Measurements from ENCODE around the gene PPDPF. TPM values are rescaled to one million over a fixed set of nuclear protein-coding genes. Genes with fewer than 3 reads are reported as not detected.

PPDPF gene
- polyA plus RNA-seq, 1 donor (not counting 4 experiments of a cell fraction or from before 2014, with no cell fraction given), result 8.8 TPM

DNA sequence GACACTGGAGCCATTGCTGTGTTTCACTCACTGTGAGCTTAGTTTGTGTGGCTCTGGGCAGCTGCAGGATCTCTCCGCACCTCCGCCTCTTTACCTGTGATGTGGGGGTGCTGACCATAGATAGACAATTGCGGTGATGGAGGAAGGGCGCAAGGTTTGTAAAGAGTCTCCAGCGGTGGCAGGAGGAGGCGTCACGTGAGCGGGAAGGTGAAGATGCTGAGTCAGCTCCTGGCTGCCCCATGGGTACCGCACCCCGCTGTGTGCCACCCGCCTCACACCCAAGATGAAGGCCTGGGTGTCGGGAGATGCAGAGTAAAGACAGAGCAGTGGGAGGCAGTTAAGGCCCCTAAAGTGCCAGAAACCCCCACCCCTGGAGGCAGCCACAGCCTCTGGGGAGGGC, 39.1 kb upstream of the PPDPF start:
- Histone ChIP-seq H3K9me3 (ENCODE audit: control insufficient read depth, low read depth, low read length) (no peaks in the 10 kb centered on the region), H3K4me2 (ENCODE audit: control insufficient read depth, extremely low read depth, insufficient read depth, low read depth, low read length) (no peak overlapping the region), H3K4me1 (ENCODE audit: control insufficient read depth, extremely low read depth, insufficient read depth, low read length) (no peaks in the 10 kb centered on the region), H3K27ac (ENCODE audit: control insufficient read depth, insufficient read depth, low read length) (no peak overlapping the region), H3K36me3 (ENCODE audit: control insufficient read depth in 2 of 2, extremely low read depth in 1 of 2, insufficient read depth in 2 of 2, low read length in 2 of 2) (no peaks in the 10 kb centered on the region), H4K20me1 (ENCODE audit: control insufficient read depth, extremely low read depth, insufficient read depth, low read length) (peaks cover 5% of the 10 kb centered on the region), H2AFZ (ENCODE audit: control insufficient read depth, low read length) (no peak overlapping the region), H3K79me2 (ENCODE audit: control insufficient read depth, insufficient read depth, low read length) (no peaks in the 10 kb centered on the region), H3K27me3 (ENCODE audit: control insufficient read depth, extremely low read depth, insufficient read depth, low read length) (peaks cover 59% of the 10 kb centered on the region), H3K9me1 (ENCODE audit: control insufficient read depth, extremely low read depth, insufficient read depth, low read length) (no peaks in the 10 kb centered on the region), H3K9ac (ENCODE audit: control insufficient read depth, extremely low read depth, insufficient read depth, low read length) (no peak overlapping the region), H3K4me3 (ENCODE audit: control insufficient read depth in 2 of 3, extremely low read depth in 1 of 3, insufficient read depth in 2 of 3, low read depth in 1 of 3, low read length in 3 of 3) (no peak overlapping the region)
- dilution Hi-C loops (cut with MboI; ENCODE audit: extremely low pct_ligation_motif_present, low sequenced_read_pairs), result no loop called here
- TF ChIP-seq EZH2 (IDR thresholded peaks at IDR 0.05; ENCODE audit: low read length), result no peak
- TF ChIP-seq, protein P1, sequence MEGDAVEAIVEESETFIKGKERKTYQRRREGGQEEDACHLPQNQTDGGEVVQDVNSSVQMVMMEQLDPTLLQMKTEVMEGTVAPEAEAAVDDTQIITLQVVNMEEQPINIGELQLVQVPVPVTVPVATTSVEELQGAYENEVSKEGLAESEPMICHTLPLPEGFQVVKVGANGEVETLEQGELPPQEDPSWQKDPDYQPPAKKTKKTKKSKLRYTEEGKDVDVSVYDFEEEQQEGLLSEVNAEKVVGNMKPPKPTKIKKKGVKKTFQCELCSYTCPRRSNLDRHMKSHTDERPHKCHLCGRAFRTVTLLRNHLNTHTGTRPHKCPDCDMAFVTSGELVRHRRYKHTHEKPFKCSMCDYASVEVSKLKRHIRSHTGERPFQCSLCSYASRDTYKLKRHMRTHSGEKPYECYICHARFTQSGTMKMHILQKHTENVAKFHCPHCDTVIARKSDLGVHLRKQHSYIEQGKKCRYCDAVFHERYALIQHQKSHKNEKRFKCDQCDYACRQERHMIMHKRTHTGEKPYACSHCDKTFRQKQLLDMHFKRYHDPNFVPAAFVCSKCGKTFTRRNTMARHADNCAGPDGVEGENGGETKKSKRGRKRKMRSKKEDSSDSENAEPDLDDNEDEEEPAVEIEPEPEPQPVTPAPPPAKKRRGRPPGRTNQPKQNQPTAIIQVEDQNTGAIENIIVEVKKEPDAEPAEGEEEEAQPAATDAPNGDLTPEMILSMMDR (optimal IDR thresholded peaks at IDR 0.05 in 1 of 3, IDR thresholded peaks at IDR 0.05 in 1 of 3, conservative IDR thresholded peaks at IDR 0.05 in 1 of 3; ENCODE audit: extremely low read depth in 1 of 3, insufficient read depth in 2 of 3, low read length in 3 of 3), result no peak
- no peak for FAIRE-seq
- no peak for DNase-seq (ENCODE audit: low read depth, low spot score)

DNA sequence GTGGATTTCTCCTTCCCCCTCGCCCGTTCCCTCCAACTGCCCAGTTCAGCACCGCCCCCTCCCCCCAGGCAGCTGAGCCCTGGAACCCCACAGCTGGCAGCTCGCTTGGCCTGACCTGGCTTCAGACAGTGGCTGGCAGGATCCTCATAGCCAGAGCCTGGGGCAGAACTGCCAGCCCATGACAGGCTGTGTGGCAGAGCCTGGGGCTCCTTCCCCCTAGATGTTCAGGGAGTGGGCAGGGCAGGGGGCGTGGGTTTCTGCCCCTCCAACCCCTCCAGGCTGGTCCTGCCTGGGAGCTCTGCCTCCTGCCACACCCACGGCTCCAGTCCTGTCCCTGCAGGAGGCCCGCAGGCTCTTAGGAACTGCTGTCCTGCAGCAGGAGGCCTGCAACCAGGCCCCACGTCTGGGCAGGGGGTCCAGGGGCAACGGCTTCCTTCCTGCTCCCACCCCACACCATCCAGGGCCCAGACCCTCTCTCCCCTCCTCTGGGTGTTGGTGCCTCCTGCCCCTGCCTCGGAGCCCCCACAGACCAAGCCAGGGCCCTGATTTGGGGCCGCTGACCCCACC, 38.5 kb upstream of the PPDPF start:
- dilution Hi-C loops (cut with MboI; ENCODE audit: extremely low pct_ligation_motif_present, low sequenced_read_pairs), result no loop called here
- Histone ChIP-seq H3K27ac (ENCODE audit: control insufficient read depth, insufficient read depth, low read length) (no peak overlapping the region), H3K9me3 (ENCODE audit: control insufficient read depth, low read depth, low read length) (no peaks in the 10 kb centered on the region), H3K4me1 (ENCODE audit: control insufficient read depth, extremely low read depth, insufficient read depth, low read length) (no peaks in the 10 kb centered on the region), H3K9ac (ENCODE audit: control insufficient read depth, extremely low read depth, insufficient read depth, low read length) (no peak overlapping the region), H3K79me2 (ENCODE audit: control insufficient read depth, insufficient read depth, low read length) (no peaks in the 10 kb centered on the region), H2AFZ (ENCODE audit: control insufficient read depth, low read length) (no peak overlapping the region), H3K4me2 (ENCODE audit: control insufficient read depth, extremely low read depth, insufficient read depth, low read depth, low read length) (no peak overlapping the region), H4K20me1 (ENCODE audit: control insufficient read depth, extremely low read depth, insufficient read depth, low read length) (peaks cover 3% of the 10 kb centered on the region), H3K36me3 (ENCODE audit: control insufficient read depth in 2 of 2, extremely low read depth in 1 of 2, insufficient read depth in 2 of 2, low read length in 2 of 2) (no peaks in the 10 kb centered on the region), H3K27me3 (ENCODE audit: control insufficient read depth, extremely low read depth, insufficient read depth, low read length) (peaks cover 59% of the 10 kb centered on the region), H3K4me3 (ENCODE audit: control insufficient read depth in 2 of 3, extremely low read depth in 1 of 3, insufficient read depth in 2 of 3, low read depth in 1 of 3, low read length in 3 of 3) (no peak overlapping the region), H3K9me1 (ENCODE audit: control insufficient read depth, extremely low read depth, insufficient read depth, low read length) (no peaks in the 10 kb centered on the region)
- FAIRE-seq (no peak), DNase-seq (ENCODE audit: low read depth, low spot score) (no peak)
- no peak for TF ChIP-seq EZH2 (IDR thresholded peaks at IDR 0.05; ENCODE audit: low read length)
- TF ChIP-seq, protein P1 (optimal IDR thresholded peaks at IDR 0.05 in 1 of 3, IDR thresholded peaks at IDR 0.05 in 1 of 3, conservative IDR thresholded peaks at IDR 0.05 in 1 of 3; ENCODE audit: extremely low read depth in 1 of 3, insufficient read depth in 2 of 3, low read length in 3 of 3), result no peak
